Measurements from ENCODE around the gene TNFRSF6B. TPM values are rescaled to one million over a fixed set of nuclear protein-coding genes. Genes with fewer than 3 reads are reported as not detected.

The TNFRSF6B gene
- total and polyA plus RNA-seq, 2 donors (not counting 3 experiments of a cell fraction or from before 2014, with no cell fraction given), result 0.69 to 11.3 TPM

GRCh38 chr20:63689046-63690002 is 7.1 kb upstream of the TNFRSF6B start:
- DNase-seq (ENCODE audit: low read depth, low spot score) (no peak), FAIRE-seq (no peak)
- Histone ChIP-seq H3K9ac (replicated peaks; ENCODE audit: extremely low read depth, insufficient read depth, low read length) (no peak overlapping the region), H3K9me1 (replicated peaks; ENCODE audit: control insufficient read depth, extremely low read depth, insufficient read depth, low read length) (no peaks in the 10 kb centered on the region), H3K27ac (ENCODE audit: insufficient read depth, low read depth, low read length) (no peak overlapping the region), H3K4me3 (replicated peaks in 1 of 3; ENCODE audit: insufficient read depth in 1 of 3, low read depth in 1 of 3, low read length in 3 of 3) (no peak overlapping the region), H3K79me2 (ENCODE audit: control insufficient read depth, insufficient read depth, low read length) (peaks cover 4% of the 10 kb centered on the region), H3K4me2 (ENCODE audit: insufficient read depth, low read length) (no peak overlapping the region), H3K9me3 (replicated peaks; ENCODE audit: control insufficient read depth, insufficient read depth, low read length) (no peaks in the 10 kb centered on the region), H3K36me3 (ENCODE audit: control insufficient read depth in 2 of 2, extremely low read depth in 1 of 2, insufficient read depth in 2 of 2, low read length in 2 of 2) (no peaks in the 10 kb centered on the region), H3K4me1 (ENCODE audit: control insufficient read depth, extremely low read depth, insufficient read depth, low read length) (peaks cover 31% of the 10 kb centered on the region), H4K20me1 (replicated peaks; ENCODE audit: control insufficient read depth, extremely low read depth, insufficient read depth, low read length) (no peaks in the 10 kb centered on the region), H3K27me3 (ENCODE audit: control insufficient read depth in 2 of 2, insufficient read depth in 2 of 2, low read length in 2 of 2) (no peaks in the 10 kb centered on the region), H2AFZ (ENCODE audit: low read depth, low read length) (no peak overlapping the region)
- intact Hi-C loops (cut with micrococcal nuclease) (no loop called here), dilution Hi-C loops (cut with MboI; ENCODE audit: extremely low pct_ligation_motif_present, low sequenced_read_pairs) (no loop called here)
- ChIA-PET POLR2A (no interaction called here), CTCF (interaction anchor here (1.2 to 3.2 kb wide), 3 partner anchors 9 to 47 kb away, joined by 3 to 13 read pairs (median 4); partner anchors contain the start of genes ARFRP1 and ZGPAT)
- TF ChIP-seq FOS (IDR thresholded peaks at IDR 0.05; ENCODE audit: borderline replicate concordance, insufficient read depth, low read length) (no peak), JUN (IDR thresholded peaks at IDR 0.05; ENCODE audit: borderline replicate concordance, insufficient read depth, insufficient read length, low read depth) (no peak), POLR2A (IDR thresholded peaks at IDR 0.05; ENCODE audit: low read depth, low read length) (no peak), POLR2AphosphoS5 (IDR thresholded peaks at IDR 0.05; ENCODE audit: insufficient read depth, low read depth, low read length) (no peak), MAX (IDR thresholded peaks at IDR 0.05; ENCODE audit: insufficient read depth, insufficient read length) (no peak), GATA2 (IDR thresholded peaks at IDR 0.05; ENCODE audit: insufficient read depth, insufficient read length, low read depth, low read length) (no peak), MYC (IDR thresholded peaks at IDR 0.05; ENCODE audit: low read depth, low read length) (no peak), EZH2 (IDR thresholded peaks at IDR 0.05; ENCODE audit: borderline replicate concordance, low read depth, low read length, severe bottlenecking) (no peak)
- TF ChIP-seq, protein P1, sequence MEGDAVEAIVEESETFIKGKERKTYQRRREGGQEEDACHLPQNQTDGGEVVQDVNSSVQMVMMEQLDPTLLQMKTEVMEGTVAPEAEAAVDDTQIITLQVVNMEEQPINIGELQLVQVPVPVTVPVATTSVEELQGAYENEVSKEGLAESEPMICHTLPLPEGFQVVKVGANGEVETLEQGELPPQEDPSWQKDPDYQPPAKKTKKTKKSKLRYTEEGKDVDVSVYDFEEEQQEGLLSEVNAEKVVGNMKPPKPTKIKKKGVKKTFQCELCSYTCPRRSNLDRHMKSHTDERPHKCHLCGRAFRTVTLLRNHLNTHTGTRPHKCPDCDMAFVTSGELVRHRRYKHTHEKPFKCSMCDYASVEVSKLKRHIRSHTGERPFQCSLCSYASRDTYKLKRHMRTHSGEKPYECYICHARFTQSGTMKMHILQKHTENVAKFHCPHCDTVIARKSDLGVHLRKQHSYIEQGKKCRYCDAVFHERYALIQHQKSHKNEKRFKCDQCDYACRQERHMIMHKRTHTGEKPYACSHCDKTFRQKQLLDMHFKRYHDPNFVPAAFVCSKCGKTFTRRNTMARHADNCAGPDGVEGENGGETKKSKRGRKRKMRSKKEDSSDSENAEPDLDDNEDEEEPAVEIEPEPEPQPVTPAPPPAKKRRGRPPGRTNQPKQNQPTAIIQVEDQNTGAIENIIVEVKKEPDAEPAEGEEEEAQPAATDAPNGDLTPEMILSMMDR (IDR thresholded peaks at IDR 0.05; ENCODE audit: extremely low read depth in 1 of 2, insufficient read depth in 1 of 2, low read depth in 1 of 2, low read length in 2 of 2), result no peak
- BruUV-seq (replicated peaks), result no TSS peak
